ENCODE measurements around the gene TNNI3K.

DNA sequence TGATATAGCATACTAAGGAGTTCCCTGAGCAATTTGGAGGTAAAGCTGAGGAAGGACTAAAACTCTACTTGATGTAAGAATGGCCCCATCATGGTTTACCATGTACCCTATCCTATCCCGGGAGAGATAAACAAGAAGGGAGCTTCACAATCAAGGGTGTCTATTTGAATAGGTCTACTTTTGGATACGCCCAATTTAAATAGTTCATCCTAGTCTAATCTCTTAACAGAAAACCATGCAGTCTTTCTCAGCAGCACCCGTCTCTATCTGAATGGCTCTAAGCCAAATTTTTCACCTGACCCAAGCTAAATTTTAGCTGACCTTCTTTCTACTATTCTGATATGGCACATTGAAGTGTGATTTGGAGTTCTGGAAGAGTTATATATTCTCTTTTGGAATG, 122.0 kb downstream of the TNNI3K start:
- TF ChIP-seq CTCF (IDR thresholded peaks at IDR 0.05; ENCODE audit: low read depth, low read length, poor library complexity, severe bottlenecking) (no peak), EZH2phosphoT487 (IDR thresholded peaks at IDR 0.05; ENCODE audit: borderline replicate concordance, low read length) (no peak)

All from DOHH2 (cell line).